CD4-positive, CD25-positive, alpha-beta regulatory T cell (primary cell): Measurements from ENCODE around the gene GALNT2. TPM values are rescaled to one million over a fixed set of nuclear protein-coding genes. Genes with fewer than 3 reads are reported as not detected.

Experiments
- ATAC-seq, 2 donors: fragments of 150-1000 bp; cut with Tn5 transposase; one replicate each; pipeline ENCODE4 v1.10.0; 2021; ENCODE audit warnings: low read depth in 2 of 2, moderate number of reproducible peaks in 2 of 2, moderate library complexity in 1 of 2
- DNase-seq, 3 donors: peaks; one replicate each; pipeline versions ENCODE4 v3.0.0 to v3.0.0-alpha.2; 2012 to 2022; ENCODE audit warnings: mixed read lengths in 1 of 3
- H3K27ac ChIP-seq: one replicate; pipeline ENCODE4 v1.7.0; 2013; ENCODE audit warnings: mild to moderate bottlenecking, low read length; ENCODE audit not compliant: insufficient read depth, poor library complexity, severe bottlenecking
- H3K27me3 ChIP-seq: one replicate; pipeline ENCODE4 v1.7.0; 2013; ENCODE audit warnings: low read length; ENCODE audit not compliant: control insufficient read depth, insufficient read depth
- H3K36me3 ChIP-seq: one replicate; pipeline ENCODE4 v1.7.0; 2013; ENCODE audit warnings: mild to moderate bottlenecking, low read length, moderate library complexity; ENCODE audit not compliant: control insufficient read depth, insufficient read depth
- H3K4me1 ChIP-seq: 2 replicates; pipeline ENCODE4 v1.7.0; 2013; ENCODE audit warnings: mild to moderate bottlenecking, low read length; ENCODE audit not compliant: insufficient read depth, control insufficient read depth, poor library complexity, severe bottlenecking
- H3K4me3 ChIP-seq: one replicate; pipeline ENCODE4 v1.7.0; 2013; ENCODE audit warnings: low read depth, mild to moderate bottlenecking, low read length, moderate library complexity
- H3K9me3 ChIP-seq, 2 experiments: 1 replicate in 1 of 2; 2 replicates in 1 of 2; pipeline ENCODE4 v1.7.0; 2013; ENCODE audit warnings: low read length in 2 of 2, mild to moderate bottlenecking in 1 of 2, moderate library complexity in 1 of 2; ENCODE audit not compliant: control insufficient read depth in 2 of 2
- H3K27ac Mint-ChIP-seq, 3 donors: one replicate each; pipeline ENCODE4 v1.8.0; 2020 to 2022; ENCODE audit warnings: mild to moderate bottlenecking in 3 of 3, mixed read lengths in 3 of 3, moderate library complexity in 2 of 3
- H3K27me3 Mint-ChIP-seq: one replicate; pipeline ENCODE4 v1.8.0; 2022; ENCODE audit warnings: mild to moderate bottlenecking, mixed read lengths
- H3K36me3 Mint-ChIP-seq: one replicate; pipeline ENCODE4 v1.8.0; 2020; ENCODE audit warnings: mixed read lengths
- H3K4me1 Mint-ChIP-seq, 4 donors: one replicate each; pipeline ENCODE4 v1.8.0; 2020 to 2022; ENCODE audit warnings: mixed read lengths in 4 of 4, mild to moderate bottlenecking in 1 of 4
- H3K4me3 Mint-ChIP-seq, 4 donors: one replicate each; pipeline ENCODE4 v1.8.0; 2020 to 2022; ENCODE audit warnings: mild to moderate bottlenecking in 4 of 4, mixed read lengths in 4 of 4, moderate library complexity in 3 of 4
- H3K9me3 Mint-ChIP-seq, 7 donors: one replicate each; pipeline ENCODE4 v1.8.0; 2020 to 2022; ENCODE audit warnings: mixed read lengths in 7 of 7, mild to moderate bottlenecking in 3 of 7, moderate library complexity in 2 of 7
- polyA plus RNA-seq, 4 donors: library from polyadenylated mRNA; unstranded; fragments of 300-500 nt; fragmentation: Illumina TruSeq; gene quantifications; one replicate each; pipeline ENCODE4 v1.2.3, GENCODE V29; 2021
- total RNA-seq: library from RNA; stranded (reverse); gene quantifications from one replicate; pipeline ENCODE4 v1.2.3, GENCODE V29; 2022

GALNT2 gene
- total and polyA plus RNA-seq, 5 donors from 2014 or later = 10.9 to 15.8 (median 13.1) TPM

GRCh38 chr1:230144010-230144614 lies 77.1 kb downstream of the GALNT2 start:
- DNase-seq (no peak), ATAC-seq (no peak)
- no peaks in the 10 kb centered on the region for H3K9me3 ChIP-seq
- Mint-ChIP-seq H3K27ac (no peak overlapping the region), H3K4me3 (no peak overlapping the region), H3K9me3 (no peaks in the 10 kb centered on the region), H3K4me1 (peaks cover 4 to 60% (median 30%) of the 10 kb centered on the region in 4 donors), H3K27me3 (no peaks in the 10 kb centered on the region), H3K36me3 (peaks cover 9% of the 10 kb centered on the region)
- H3K4me3 ChIP-seq = no peak overlapping the region
- no peaks in the 10 kb centered on the region for H3K27me3 ChIP-seq
- no peak overlapping the region for H3K27ac ChIP-seq
- no peaks in the 10 kb centered on the region for H3K36me3 ChIP-seq
- H3K4me1 ChIP-seq = no peaks in the 10 kb centered on the region

- H3K27me3 ChIP-seq = no peaks in the 10 kb centered on the region
- no peaks in the 10 kb centered on the region for H3K4me1 ChIP-seq
- Mint-ChIP-seq H3K27me3 (no peaks in the 10 kb centered on the region), H3K36me3 (peaks cover 6% of the 10 kb centered on the region), H3K9me3 (no peaks in the 10 kb centered on the region), H3K4me1 (peaks cover 4 to 64% (median 29%) of the 10 kb centered on the region in 4 donors), H3K27ac (peak overlapping the region in 1 of 3 donors; percentile 5), H3K4me3 (no peak overlapping the region)
- H3K9me3 ChIP-seq = no peaks in the 10 kb centered on the region
- H3K4me3 ChIP-seq = no peak overlapping the region
- DNase-seq (no peak), ATAC-seq (no peak)
- no peaks in the 10 kb centered on the region for H3K36me3 ChIP-seq
- H3K27ac ChIP-seq = no peak overlapping the region
Observed at GRCh38 chr1:230144758-230145504, 77.9 kb downstream of the GALNT2 start.

GRCh38 chr1:230145505-230145899 lies 78.5 kb downstream of the GALNT2 start:
- no peak for DNase-seq
- no peak overlapping the region for H3K4me3 Mint-ChIP-seq

GRCh38 chr1:230145953-230146476 lies 79.0 kb downstream of the GALNT2 start:
- H3K4me3 ChIP-seq = no peak overlapping the region
- no peaks in the 10 kb centered on the region for H3K4me1 ChIP-seq
- no peak overlapping the region for H3K4me3 Mint-ChIP-seq
- no peaks in the 10 kb centered on the region for H3K27me3 ChIP-seq
- no peak for DNase-seq
- ATAC-seq = no peak
- H3K9me3 Mint-ChIP-seq = no peaks in the 10 kb centered on the region
- H3K4me1 Mint-ChIP-seq = peaks cover 4 to 61% (median 26%) of the 10 kb centered on the region in 4 donors
- peaks cover 4% of the 10 kb centered on the region for H3K36me3 Mint-ChIP-seq
- peak overlapping the region in 2 of 3 donors; percentile 24 to 81 for H3K27ac Mint-ChIP-seq
- no peaks in the 10 kb centered on the region for H3K27me3 Mint-ChIP-seq
- H3K27ac ChIP-seq = no peak overlapping the region
- H3K9me3 ChIP-seq = no peaks in the 10 kb centered on the region
- no peaks in the 10 kb centered on the region for H3K36me3 ChIP-seq

More at GRCh38 chr1:230145505-230145899, 78.5 kb downstream of the GALNT2 start:
- ATAC-seq = no peak
- H3K27ac ChIP-seq = no peak overlapping the region
- no peaks in the 10 kb centered on the region for H3K9me3 ChIP-seq
- peak overlapping the region in 1 of 3 donors; percentile 81 for H3K27ac Mint-ChIP-seq
- H3K36me3 Mint-ChIP-seq = peaks cover 6% of the 10 kb centered on the region
- no peaks in the 10 kb centered on the region for H3K27me3 ChIP-seq
- no peak overlapping the region for H3K4me3 ChIP-seq
- H3K4me1 Mint-ChIP-seq = peaks cover 4 to 65% (median 28%) of the 10 kb centered on the region in 4 donors
- no peaks in the 10 kb centered on the region for H3K36me3 ChIP-seq
- H3K4me1 ChIP-seq = no peaks in the 10 kb centered on the region
- H3K9me3 Mint-ChIP-seq = no peaks in the 10 kb centered on the region
- H3K27me3 Mint-ChIP-seq = no peaks in the 10 kb centered on the region

DNA sequence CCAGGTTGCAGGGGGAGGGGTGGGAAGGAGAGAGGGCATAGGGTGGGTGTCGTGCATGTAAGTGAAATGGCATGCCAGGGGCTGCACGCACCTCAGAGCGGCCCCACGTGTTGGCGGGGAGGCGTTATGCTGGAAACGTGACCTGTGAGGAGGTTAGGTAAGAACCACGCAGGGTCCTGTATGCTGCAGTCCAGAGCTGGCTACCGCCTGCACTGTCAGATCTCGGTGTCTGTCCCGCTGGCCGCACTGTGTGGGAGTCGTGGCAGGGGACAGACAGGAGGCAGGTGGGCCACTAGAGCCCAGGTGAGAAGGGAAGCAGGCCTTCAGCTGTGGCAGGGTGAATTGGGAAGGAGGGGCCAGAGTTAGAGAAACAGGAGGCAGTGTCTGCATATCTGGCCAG lies 79.7 kb downstream of the GALNT2 start:
- no peaks in the 10 kb centered on the region for H3K36me3 ChIP-seq
- H3K27ac Mint-ChIP-seq = peak overlapping the region in 2 of 3 donors; percentile 12 to 81
- H3K27me3 ChIP-seq = no peaks in the 10 kb centered on the region
- no peaks in the 10 kb centered on the region for H3K9me3 ChIP-seq
- ATAC-seq (no peak), DNase-seq (no peak)
- H3K4me1 Mint-ChIP-seq = peaks cover 4 to 57% (median 25%) of the 10 kb centered on the region in 4 donors
- no peak overlapping the region for H3K27ac ChIP-seq
- H3K27me3 Mint-ChIP-seq = no peaks in the 10 kb centered on the region
- no peaks in the 10 kb centered on the region for H3K36me3 Mint-ChIP-seq
- no peaks in the 10 kb centered on the region for H3K4me1 ChIP-seq
- H3K4me3 Mint-ChIP-seq = no peak overlapping the region
- H3K4me3 ChIP-seq = no peak overlapping the region
- no peaks in the 10 kb centered on the region for H3K9me3 Mint-ChIP-seq

DNA sequence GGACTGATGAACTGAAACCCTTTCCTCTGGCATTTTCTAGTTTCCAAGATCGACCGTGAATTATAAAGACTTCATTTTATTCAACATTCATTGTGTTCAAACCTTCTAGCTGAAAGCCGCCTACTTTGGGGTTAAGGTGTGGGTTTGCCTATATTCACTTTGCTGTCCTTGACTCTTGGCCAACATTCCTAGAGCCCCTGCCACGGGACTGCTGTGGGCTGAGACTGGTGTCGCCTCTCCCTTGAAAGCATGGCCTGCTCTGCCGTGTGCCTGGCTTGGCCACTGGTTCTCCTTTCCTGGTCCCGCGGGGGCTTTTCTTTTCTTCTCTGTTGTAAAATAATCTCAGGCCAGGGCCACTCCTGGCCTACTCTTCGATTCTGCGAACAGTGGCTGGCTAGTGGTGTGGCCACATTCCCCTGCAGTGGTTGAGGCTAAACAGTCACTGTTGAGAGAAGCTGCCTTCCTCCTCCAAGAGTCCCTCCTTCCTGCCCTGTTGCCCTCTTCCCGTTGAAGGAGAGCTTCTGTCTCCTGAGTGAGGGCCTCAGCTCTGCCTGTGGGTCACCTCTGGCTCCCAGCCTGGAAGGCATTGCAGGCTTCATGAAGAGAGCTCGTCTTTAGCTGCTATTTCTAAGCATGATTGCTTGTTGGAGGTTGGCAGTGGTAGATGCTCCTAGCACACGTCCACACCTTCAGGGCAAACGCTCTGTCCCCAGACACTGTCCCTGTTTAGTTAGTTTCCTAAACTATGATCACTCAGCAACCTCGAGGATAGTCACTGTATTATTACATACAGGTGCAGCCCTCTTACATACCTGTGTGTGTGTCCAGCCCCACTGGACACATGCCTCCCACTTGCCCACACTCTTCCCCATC lies 80.5 kb downstream of the GALNT2 start:
- no peaks in the 10 kb centered on the region for H3K36me3 Mint-ChIP-seq
- DNase-seq (no peak), ATAC-seq (no peak)
- Histone ChIP-seq H3K9me3 (no peaks in the 10 kb centered on the region), H3K36me3 (no peaks in the 10 kb centered on the region), H3K4me3 (no peak overlapping the region), H3K4me1 (no peaks in the 10 kb centered on the region), H3K27me3 (no peaks in the 10 kb centered on the region), H3K27ac (no peak overlapping the region)
- H3K27ac Mint-ChIP-seq = peak overlapping the region in 2 of 3 donors; percentile 12 to 81
- no peak overlapping the region for H3K4me3 Mint-ChIP-seq
- no peaks in the 10 kb centered on the region for H3K9me3 Mint-ChIP-seq
- H3K4me1 Mint-ChIP-seq = peaks cover 9 to 60% (median 26%) of the 10 kb centered on the region in 4 donors
- H3K27me3 Mint-ChIP-seq = no peaks in the 10 kb centered on the region

- Mint-ChIP-seq H3K4me3 (no peak overlapping the region), H3K27me3 (no peaks in the 10 kb centered on the region), H3K4me1 (peaks cover 9 to 56% (median 21%) of the 10 kb centered on the region in 4 donors), H3K27ac (peak overlapping the region in 1 of 3 donors; percentile 14), H3K9me3 (no peaks in the 10 kb centered on the region), H3K36me3 (no peaks in the 10 kb centered on the region)
- Histone ChIP-seq H3K9me3 (no peaks in the 10 kb centered on the region), H3K36me3 (no peaks in the 10 kb centered on the region), H3K4me3 (no peak overlapping the region), H3K4me1 (no peaks in the 10 kb centered on the region), H3K27me3 (no peaks in the 10 kb centered on the region), H3K27ac (no peak overlapping the region)
- no peak for DNase-seq
- ATAC-seq = no peak
Observed at GRCh38 chr1:230148126-230148652, 81.2 kb downstream of the GALNT2 start.
